DOHH2 (cell line): Measurements from ENCODE around the gene CALHM3.

Experiments
- H3F3A ChIP-seq: fragments of 200-600 bp; sonication (generic), shearing (Covaris generic); 2 replicates; pipeline ENCODE4 v1.6.0; 2016; ENCODE audit warnings: antibody characterized with exemption, mild to moderate bottlenecking; ENCODE audit not compliant: control insufficient read depth, insufficient read depth
- H3K27ac ChIP-seq: fragments of 200-600 bp; sonication (generic); 2 replicates; pipeline ENCODE4 v1.5.1; 2014; ENCODE audit warnings: low read depth, mild to moderate bottlenecking, low read length, moderate library complexity
- H3K27me3 ChIP-seq: fragments of 200-600 bp; sonication (generic); 2 replicates; pipeline ENCODE4 v1.6.1; 2014; ENCODE audit warnings: mild to moderate bottlenecking, low read length, mixed read lengths; ENCODE audit not compliant: control insufficient read depth
- H3K36me3 ChIP-seq: fragments of 200-600 bp; sonication (generic); 2 replicates; pipeline ENCODE4 v1.6.1; 2014; ENCODE audit warnings: mild to moderate bottlenecking, low read length, moderate library complexity, mixed read lengths; ENCODE audit not compliant: control insufficient read depth
- H3K4me1 ChIP-seq: fragments of 200-600 bp; sonication (generic); 2 replicates; pipeline ENCODE4 v1.6.1; 2014; ENCODE audit warnings: mild to moderate bottlenecking, low read length, mixed read lengths; ENCODE audit not compliant: control insufficient read depth
- H3K4me2 ChIP-seq: fragments of 200-600 bp; sonication (generic); 2 replicates; pipeline ENCODE4 v1.6.0; 2014; ENCODE audit warnings: mild to moderate bottlenecking, low read length, moderate library complexity
- H3K4me3 ChIP-seq: fragments of 200-600 bp; sonication (generic); 2 replicates; pipeline ENCODE4 v1.5.1; 2014; ENCODE audit warnings: mild to moderate bottlenecking, low read length, mixed read lengths
- H3K79me2 ChIP-seq: fragments of 200-600 bp; sonication (generic); 2 replicates; pipeline ENCODE4 v1.6.1; 2014; ENCODE audit warnings: mild to moderate bottlenecking, low read length, mixed read lengths; ENCODE audit not compliant: control insufficient read depth
- H3K9me2 ChIP-seq: fragments of 200-600 bp; sonication (generic); replicated peaks from 2 replicates; pipeline ENCODE4 v1.6.1; 2014; ENCODE audit warnings: mild to moderate bottlenecking, low read length, mixed read lengths; ENCODE audit not compliant: control insufficient read depth
- H3K9me3 ChIP-seq: fragments of 200-600 bp; sonication (generic); 2 replicates; pipeline ENCODE4 v1.6.1; 2014; ENCODE audit warnings: antibody characterized with exemption, low read length, mixed read lengths; ENCODE audit not compliant: control insufficient read depth, insufficient read depth
- H4K20me1 ChIP-seq: fragments of 200-600 bp; sonication (generic); 2 replicates; pipeline ENCODE4 v1.6.0; 2014; ENCODE audit warnings: low read depth, mild to moderate bottlenecking, antibody characterized with exemption, low read length, moderate library complexity; ENCODE audit not compliant: control insufficient read depth, insufficient read depth
- EZH2phosphoT487 ChIP-seq: fragments of 200-600 bp; sonication (generic); IDR thresholded peaks from 2 replicates; pipeline ENCODE4 v1.6.1; 2017; ENCODE audit warnings: borderline replicate concordance, mild to moderate bottlenecking, antibody characterized with exemption, low read length, moderate library complexity, mixed read lengths
- TF ChIP-seq, protein P1 (sequence below): fragments of 200-600 bp; sonication (generic); IDR thresholded peaks from one replicate; pipeline ENCODE4 v1.5.1; 2014; ENCODE audit warnings: antibody characterized with exemption, mild to moderate bottlenecking, low read depth, low read length; ENCODE audit not compliant: poor library complexity, severe bottlenecking

Gene CALHM3

DNA sequence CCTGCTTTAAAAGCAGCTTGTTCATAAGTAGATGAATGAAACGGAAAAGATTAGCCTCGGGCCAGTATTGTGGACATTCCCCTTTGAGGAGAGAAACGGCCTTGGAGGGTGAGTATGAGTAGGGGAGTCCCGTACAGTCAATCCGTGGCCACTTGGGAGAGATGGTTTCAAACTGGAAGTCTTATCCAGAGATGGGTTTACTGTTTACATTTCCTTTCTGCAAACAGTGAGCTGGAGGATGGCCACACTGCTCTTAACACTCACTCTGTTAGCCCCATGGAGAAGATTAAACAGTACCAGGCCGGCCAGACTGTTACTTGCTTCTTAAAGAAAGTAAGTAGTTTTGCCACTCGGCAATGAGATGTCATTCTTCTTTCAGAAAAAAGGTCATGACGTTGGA, 47.1 kb downstream of the CALHM3 start:
- Histone ChIP-seq H3K4me1 (peaks cover 36% of the 10 kb centered on the region), H3K9me3 (no peaks in the 10 kb centered on the region), H3K36me3 (peaks cover 91% of the 10 kb centered on the region)

DNA sequence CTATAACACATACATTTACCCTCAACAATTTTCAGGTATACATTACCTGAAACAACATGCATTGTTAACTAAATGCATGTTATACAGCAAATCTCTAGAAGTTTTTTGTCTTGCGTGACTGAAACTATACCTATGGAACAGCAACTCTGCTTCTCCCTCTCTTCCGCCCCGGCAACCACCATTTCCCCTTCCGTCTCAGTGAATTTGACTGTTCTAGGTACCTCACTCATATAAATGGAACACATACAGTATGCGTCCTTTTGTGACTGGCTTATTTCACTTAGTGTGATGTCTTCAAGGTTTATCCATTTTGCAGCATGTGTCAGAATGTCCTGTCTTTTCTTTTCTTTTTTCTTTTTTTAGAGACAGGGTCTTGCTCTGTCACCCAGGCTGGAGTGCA, 49.4 kb downstream of the CALHM3 start:
- Histone ChIP-seq H3K4me2 (no peak overlapping the region), H3K27me3 (no peaks in the 10 kb centered on the region), H3F3A (peaks cover 7% of the 10 kb centered on the region; the same call in 1 of the 2 replicates), H3K79me2 (peaks cover under 1% of the 10 kb centered on the region; the same call in 1 of the 2 replicates), H3K27ac (no peak overlapping the region), H4K20me1 (peaks cover 5% of the 10 kb centered on the region; the same call in 1 of the 2 replicates), H3K36me3 (peaks cover 93% of the 10 kb centered on the region), H3K4me3 (no peak overlapping the region), H3K9me2 (no peaks in the 10 kb centered on the region), H3K9me3 (no peaks in the 10 kb centered on the region), H3K4me1 (peaks cover 14% of the 10 kb centered on the region)
- TF ChIP-seq, protein P1, sequence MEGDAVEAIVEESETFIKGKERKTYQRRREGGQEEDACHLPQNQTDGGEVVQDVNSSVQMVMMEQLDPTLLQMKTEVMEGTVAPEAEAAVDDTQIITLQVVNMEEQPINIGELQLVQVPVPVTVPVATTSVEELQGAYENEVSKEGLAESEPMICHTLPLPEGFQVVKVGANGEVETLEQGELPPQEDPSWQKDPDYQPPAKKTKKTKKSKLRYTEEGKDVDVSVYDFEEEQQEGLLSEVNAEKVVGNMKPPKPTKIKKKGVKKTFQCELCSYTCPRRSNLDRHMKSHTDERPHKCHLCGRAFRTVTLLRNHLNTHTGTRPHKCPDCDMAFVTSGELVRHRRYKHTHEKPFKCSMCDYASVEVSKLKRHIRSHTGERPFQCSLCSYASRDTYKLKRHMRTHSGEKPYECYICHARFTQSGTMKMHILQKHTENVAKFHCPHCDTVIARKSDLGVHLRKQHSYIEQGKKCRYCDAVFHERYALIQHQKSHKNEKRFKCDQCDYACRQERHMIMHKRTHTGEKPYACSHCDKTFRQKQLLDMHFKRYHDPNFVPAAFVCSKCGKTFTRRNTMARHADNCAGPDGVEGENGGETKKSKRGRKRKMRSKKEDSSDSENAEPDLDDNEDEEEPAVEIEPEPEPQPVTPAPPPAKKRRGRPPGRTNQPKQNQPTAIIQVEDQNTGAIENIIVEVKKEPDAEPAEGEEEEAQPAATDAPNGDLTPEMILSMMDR: no peak
- TF ChIP-seq EZH2phosphoT487: no peak

More for the DNA sequence above, 47.1 kb downstream of the CALHM3 start:
- Histone ChIP-seq H3K9me2 (no peaks in the 10 kb centered on the region), H3K79me2 (peaks cover 15% of the 10 kb centered on the region), H3K27ac (no peak overlapping the region), H3K4me3 (no peak overlapping the region), H4K20me1 (no peaks in the 10 kb centered on the region), H3F3A (peaks cover 8% of the 10 kb centered on the region), H3K4me2 (no peak overlapping the region), H3K27me3 (no peaks in the 10 kb centered on the region)
- TF ChIP-seq EZH2phosphoT487: no peak
- TF ChIP-seq, protein P1: no peak

DNA sequence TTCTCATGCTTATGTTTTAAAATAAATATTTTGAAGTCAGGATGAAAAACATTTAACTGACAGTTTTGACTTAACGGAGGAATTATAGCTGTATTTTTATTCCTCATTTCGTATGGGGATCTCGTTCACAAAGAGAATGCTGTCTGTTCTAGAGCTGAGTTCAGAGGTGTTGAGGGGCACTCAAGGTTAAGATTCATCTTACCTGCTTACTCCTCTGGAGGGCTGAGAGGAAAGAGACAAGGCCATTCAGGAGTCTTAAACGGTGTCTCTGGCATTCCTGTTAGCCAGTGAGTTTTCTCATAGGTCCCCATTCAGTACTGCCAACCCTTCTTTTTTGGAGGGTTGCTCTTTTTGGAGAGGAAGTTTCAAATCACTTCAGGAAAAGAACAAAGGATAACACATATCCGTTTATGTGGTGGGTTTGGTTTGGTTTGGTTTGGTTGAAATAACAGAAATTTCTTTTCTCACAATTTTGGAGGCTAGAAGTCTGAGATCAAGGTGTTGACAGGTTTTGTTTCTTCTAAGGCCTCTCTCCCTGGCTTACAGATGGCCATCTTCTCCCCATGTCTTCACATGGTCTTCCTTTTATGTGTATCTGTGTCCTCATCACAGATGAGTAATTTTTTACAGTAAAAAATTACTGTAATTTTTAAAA, 49.9 kb downstream of the CALHM3 start:
- Histone ChIP-seq H3K36me3 (peaks cover 93% of the 10 kb centered on the region), H3K4me1 (peaks cover 8% of the 10 kb centered on the region), H3K27ac (no peak overlapping the region), H3K9me2 (no peaks in the 10 kb centered on the region), H3K4me2 (no peak overlapping the region), H3K4me3 (no peak overlapping the region), H3K79me2 (no peaks in the 10 kb centered on the region), H3K27me3 (no peaks in the 10 kb centered on the region), H3F3A (0 out of 2 replicates have a peak, but pooled peaks cover 5% of the 10 kb centered on the region), H3K9me3 (no peaks in the 10 kb centered on the region), H4K20me1 (peaks cover 5% of the 10 kb centered on the region; the same call in 1 of the 2 replicates)
- TF ChIP-seq EZH2phosphoT487: no peak
- TF ChIP-seq, protein P1: no peak
